Erythroblast (primary cell): ENCODE measurements around the gene B4GALNT4.
"Not testable (repeated sequence)": the region's sequence is repeated elsewhere in the genome, so short reads cannot be mapped to it uniquely, and the experiment has no call there.

Source experiments
- GATA1 ChIP-seq: IDR thresholded peaks from 2 replicates; pipeline ENCODE4 v1.6.1; 2011; ENCODE audit warnings: low read depth, mild to moderate bottlenecking, control low read depth, low read length, moderate library complexity
- POLR2A ChIP-seq: IDR thresholded peaks from 2 replicates; pipeline ENCODE4 v1.6.1; 2011; ENCODE audit warnings: mild to moderate bottlenecking, low read length

DNA sequence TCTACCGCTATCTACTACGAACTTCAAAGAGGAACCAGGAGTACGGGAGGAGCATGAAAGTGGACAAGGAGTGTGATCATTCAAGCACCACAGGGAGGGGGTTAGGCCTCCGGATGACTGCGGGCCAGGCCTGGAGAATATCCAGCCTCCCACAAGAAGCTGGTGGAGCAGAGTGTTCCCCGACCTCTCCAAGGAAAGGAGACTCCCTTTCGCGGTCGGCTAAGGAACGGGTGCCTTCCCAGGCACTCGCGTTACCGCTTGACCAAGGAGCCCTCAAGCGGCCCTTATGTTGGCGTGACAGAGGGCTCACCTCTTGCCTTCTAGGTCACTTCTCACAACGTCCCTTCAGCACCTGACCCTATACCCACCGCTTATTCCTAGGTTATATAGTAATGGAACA lies 20.1 kb downstream of the B4GALNT4 start:
- not testable (repeated sequence) for TF ChIP-seq POLR2A, GATA1
